Right lobe of liver (tissue), 6 donors: Measurements from ENCODE around the gene ADRA1B. TPM values are rescaled to one million over a fixed set of nuclear protein-coding genes. Genes with fewer than 3 reads are reported as not detected.

Experiments
- ATAC-seq, 4 donors: fragments of 200-7000 bp; cut with Tn5 transposase; one replicate each; pipeline ENCODE4 v1.9.1; 2020; ENCODE audit warnings: mild to moderate bottlenecking in 4 of 4, moderate library complexity in 4 of 4
- DNase-seq, 3 donors: peaks; one replicate each; pipeline ENCODE4 v3.0.0-alpha.2; 2020
- H3K27ac ChIP-seq, 3 donors: fragments of 200-600 bp; one replicate each; pipeline ENCODE4 v1.8.0; 2022
- H3K27me3 ChIP-seq, 2 donors: fragments of 200-600 bp; one replicate each; pipeline ENCODE4 v1.8.0; 2022
- H3K36me3 ChIP-seq, 4 donors: fragments of 200-600 bp; sonication (generic) in 1 of 4; one replicate each; pipeline versions ENCODE4 v1.5.1 to v1.8.0; 2017 to 2022; ENCODE audit warnings: control low read depth in 1 of 4
- H3K4me1 ChIP-seq, 4 donors: fragments of 200-600 bp; sonication (generic) in 1 of 4; one replicate each; pipeline versions ENCODE4 v1.5.1 to v1.8.0; 2017 to 2022; ENCODE audit warnings: control low read depth in 1 of 4
- H3K4me3 ChIP-seq, 3 donors: fragments of 200-600 bp; one replicate each; pipeline ENCODE4 v1.8.0; 2022
- H3K9me3 ChIP-seq, 4 donors: fragments of 200-600 bp; sonication (generic) in 1 of 4; one replicate each; pipeline versions ENCODE4 v1.5.1 to v1.8.0; 2017 to 2022; ENCODE audit warnings: control low read depth in 1 of 4
- CTCF ChIP-seq, 4 donors: fragments of 200-600 bp in 3 of 4; fragments of 450-650 bp in 1 of 4; IDR thresholded peaks; one replicate each; pipeline versions ENCODE4 v1.5.1 to v1.8.0; 2016 to 2022; ENCODE audit warnings: antibody characterized with exemption in 4 of 4, mild to moderate bottlenecking in 2 of 4
- POLR2A ChIP-seq: fragments of 450-650 bp; IDR thresholded peaks from one replicate; pipeline ENCODE4 v1.6.1; 2017; ENCODE audit warnings: antibody characterized with exemption, mild to moderate bottlenecking
- WGBS: methylation state at CpG from one replicate; pipeline ENCODE4 v1.1.6; 2018; ENCODE audit warnings: low coverage, low lambda C conversion rate; ENCODE audit not compliant: insufficient coverage; ENCODE audit errors: missing lambda C conversion rate; 5-methylcytosine and 5-hydroxymethylcytosine counted together
- intact Hi-C, 2 donors: fragments of 100-400 bp; cut with DNase I; formaldehyde crosslinking; loops; one replicate each; pipeline versions ENCODE4 v1.11.2 to v1.14.1; 2022
- total RNA-seq, 6 experiments: library from RNA; depleted of rRNA in 2 of 6; stranded (reverse); fragments of >200 nt in 2 of 6; fragmentation: NEBNext Ultra II Directional in 3 of 6; extraction: Animal tissue kit (Norgen Biotek cat#: 25700) in 3 of 6; gene quantifications; one replicate each; pipeline versions ENCODE4 v1.1.0 to v1.2.4, GENCODE V29; 2016 to 2023
- donor health status: DM: no; HTN: yes; CAD: no.
- donor health status: DM: no; HTN: no; CAD: no.
- donor health status: DM: no; HTN: no; CAD: no.
- donor health status: DM: no; HTN: yes; CAD: no.
- donor health status: DM: no; HTN: yes; CAD: no.

ADRA1B gene
- total RNA-seq, 6 experiments from 2014 or later, result 7.8 to 17.1 (median 10.2) TPM

GRCh38 chr5:159913048-159913447 is 3.2 kb upstream of the ADRA1B start:
- Histone ChIP-seq H3K9me3 (no peaks in the 10 kb centered on the region), H3K4me3 (no peak overlapping the region), H3K4me1 (peaks cover 0 to 64% (median 32%) of the 10 kb centered on the region in 4 donors), H3K27me3 (no peaks in the 10 kb centered on the region), H3K36me3 (no peaks in the 10 kb centered on the region), H3K27ac (peak overlapping the region; percentile 21 to 92 (median 90))
- 14% methylated on average over 6 of the region's 6 CpGs for WGBS
- no peak for TF ChIP-seq POLR2A
- no peak for TF ChIP-seq CTCF (IDR thresholded peaks at IDR 0.05)
- ATAC-seq (peak; percentile 4 to 49 (median 24)), DNase-seq (peak in 1 of 3 donors; percentile 54)
- intact Hi-C loops, result no loop called here

- H3K27ac ChIP-seq, result peak overlapping the region; percentile 21 to 92 (median 90)
- H3K36me3 ChIP-seq, result no peaks in the 10 kb centered on the region
- H3K4me3 ChIP-seq, result no peak overlapping the region
- no peak for ATAC-seq
- no peaks in the 10 kb centered on the region for H3K9me3 ChIP-seq
- DNase-seq, result no peak
- no peaks in the 10 kb centered on the region for H3K27me3 ChIP-seq
- TF ChIP-seq CTCF (IDR thresholded peaks at IDR 0.05) (no peak), POLR2A (no peak)
- intact Hi-C loops, result no loop called here
- H3K4me1 ChIP-seq, result peaks cover 0 to 65% (median 31%) of the 10 kb centered on the region in 4 donors
Measured at GRCh38 chr5:159913501-159913900, 2.8 kb upstream of the ADRA1B start.

GRCh38 chr5:159916841-159917761 is 819 bp downstream of the ADRA1B start:
- H3K36me3 ChIP-seq, result no peaks in the 10 kb centered on the region
- H3K9me3 ChIP-seq, result no peaks in the 10 kb centered on the region
- WGBS, result 76% methylated on average over 12 of the region's 36 CpGs
- DNase-seq (peak in 1 of 3 donors; percentile 50), ATAC-seq (peak; percentile 5 to 26 (median 10))
- no peaks in the 10 kb centered on the region for H3K27me3 ChIP-seq
- H3K4me1 ChIP-seq, result peaks cover 0 to 39% (median 13%) of the 10 kb centered on the region in 4 donors
- no peak for TF ChIP-seq POLR2A
- no peak for TF ChIP-seq CTCF (IDR thresholded peaks at IDR 0.05)
- H3K27ac ChIP-seq, result peak overlapping the region; percentile 67 to 75 (median 68)
- intact Hi-C loops, result no loop called here
- peak overlapping the region; percentile 38 to 59 (median 52) for H3K4me3 ChIP-seq

- Histone ChIP-seq H3K27me3 (no peaks in the 10 kb centered on the region), H3K36me3 (no peaks in the 10 kb centered on the region), H3K4me3 (peak overlapping the region; percentile 14 to 59 (median 52)), H3K4me1 (peaks cover 0 to 30% (median 6%) of the 10 kb centered on the region in 4 donors), H3K27ac (peak overlapping the region in 2 of 3 donors; percentile 17 to 20), H3K9me3 (no peaks in the 10 kb centered on the region)
- intact Hi-C loops, result no loop called here
- TF ChIP-seq CTCF (IDR thresholded peaks at IDR 0.05), result no peak
- peak; percentile 58 for TF ChIP-seq POLR2A
- WGBS, result 15% methylated on average over 8 of the region's 10 CpGs
- ATAC-seq, result peak in 2 of 4 donors; percentile 25 to 51
- no peak for DNase-seq
Measured at GRCh38 chr5:159917994-159918393, 1.7 kb downstream of the ADRA1B start.
